ENCODE results near the gene GABRR1.

GABRR1 gene

DNA sequence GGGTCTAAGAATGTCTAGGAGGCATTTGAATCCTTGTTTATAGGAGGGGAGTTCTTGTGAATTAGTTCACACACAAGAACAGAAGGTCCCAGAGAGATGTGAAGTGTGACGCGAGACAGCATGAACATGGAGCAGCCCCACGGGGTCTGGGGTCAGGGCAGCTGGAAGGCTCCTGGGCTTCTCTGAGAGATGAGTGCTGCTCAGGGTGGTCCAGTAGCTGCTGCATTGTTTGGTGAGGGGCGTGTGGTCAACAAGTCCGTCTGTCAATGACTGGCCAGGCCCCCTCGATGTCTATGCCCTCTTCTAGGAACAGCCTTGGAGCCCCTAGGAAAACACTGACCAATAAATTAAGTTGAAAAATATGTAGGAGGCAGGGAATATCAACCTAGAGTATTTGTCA, 40.2 kb upstream of the GABRR1 start:
- DNase-seq (ENCODE audit: low spot score), result no peak
- TF ChIP-seq, protein P1, sequence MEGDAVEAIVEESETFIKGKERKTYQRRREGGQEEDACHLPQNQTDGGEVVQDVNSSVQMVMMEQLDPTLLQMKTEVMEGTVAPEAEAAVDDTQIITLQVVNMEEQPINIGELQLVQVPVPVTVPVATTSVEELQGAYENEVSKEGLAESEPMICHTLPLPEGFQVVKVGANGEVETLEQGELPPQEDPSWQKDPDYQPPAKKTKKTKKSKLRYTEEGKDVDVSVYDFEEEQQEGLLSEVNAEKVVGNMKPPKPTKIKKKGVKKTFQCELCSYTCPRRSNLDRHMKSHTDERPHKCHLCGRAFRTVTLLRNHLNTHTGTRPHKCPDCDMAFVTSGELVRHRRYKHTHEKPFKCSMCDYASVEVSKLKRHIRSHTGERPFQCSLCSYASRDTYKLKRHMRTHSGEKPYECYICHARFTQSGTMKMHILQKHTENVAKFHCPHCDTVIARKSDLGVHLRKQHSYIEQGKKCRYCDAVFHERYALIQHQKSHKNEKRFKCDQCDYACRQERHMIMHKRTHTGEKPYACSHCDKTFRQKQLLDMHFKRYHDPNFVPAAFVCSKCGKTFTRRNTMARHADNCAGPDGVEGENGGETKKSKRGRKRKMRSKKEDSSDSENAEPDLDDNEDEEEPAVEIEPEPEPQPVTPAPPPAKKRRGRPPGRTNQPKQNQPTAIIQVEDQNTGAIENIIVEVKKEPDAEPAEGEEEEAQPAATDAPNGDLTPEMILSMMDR (IDR thresholded peaks at IDR 0.05; ENCODE audit: borderline replicate concordance, control extremely low read depth, extremely low read depth, insufficient read depth, missing control alignments), result no peak
- in situ Hi-C loops (cut with MboI; ENCODE audit: low sequenced_read_pairs, unreplicated experiment), result loop anchor here (10.0 kb wide), 1 partner anchor 273 kb away; no protein-coding TSS in a partner anchor

DNA sequence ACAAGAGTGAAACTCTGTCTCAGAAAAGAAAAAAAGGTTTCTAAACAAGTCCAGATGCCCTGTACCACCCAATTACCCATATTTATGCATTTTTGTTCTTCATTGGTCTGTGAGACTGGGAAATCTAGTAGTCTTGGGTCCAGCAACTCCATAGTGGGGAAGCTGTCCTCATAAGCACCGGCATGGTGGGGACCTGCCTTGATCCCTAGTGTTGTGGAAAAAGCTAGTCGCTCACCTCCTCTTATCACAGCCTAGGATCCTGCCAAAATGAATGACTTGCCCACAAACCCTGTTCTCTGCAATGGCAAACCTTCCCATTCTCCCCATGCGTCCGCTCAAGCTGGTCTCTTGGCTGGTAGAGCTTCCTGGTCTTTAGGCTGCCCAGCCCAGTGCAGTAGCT, 38.3 kb upstream of the GABRR1 start:
- in situ Hi-C loops (cut with MboI; ENCODE audit: low sequenced_read_pairs, unreplicated experiment), result loop anchor here (10.0 kb wide), 1 partner anchor 271 kb away; no protein-coding TSS in a partner anchor
- no peak for DNase-seq (ENCODE audit: low spot score)
- TF ChIP-seq, protein P1 (IDR thresholded peaks at IDR 0.05; ENCODE audit: borderline replicate concordance, control extremely low read depth, extremely low read depth, insufficient read depth, missing control alignments), result no peak

DNA sequence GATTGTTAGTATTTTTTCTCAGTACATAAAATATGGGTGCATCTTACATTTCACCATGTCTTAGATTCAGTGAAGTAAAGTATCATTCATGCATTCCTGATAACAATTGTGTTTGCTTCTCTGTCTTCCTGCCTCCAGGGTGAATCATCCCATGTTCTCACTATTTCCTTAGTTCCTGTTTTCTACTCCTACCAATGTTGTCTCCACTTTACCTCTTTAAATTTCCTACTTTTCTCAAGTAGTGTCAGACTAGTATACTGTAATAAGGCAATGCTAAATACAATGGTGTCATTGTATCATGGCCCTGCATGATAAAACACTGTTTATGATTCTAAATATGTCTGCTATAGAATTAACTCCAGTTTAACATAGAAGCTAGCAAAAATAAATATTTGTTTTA, 37.4 kb upstream of the GABRR1 start:
- TF ChIP-seq, protein P1 (IDR thresholded peaks at IDR 0.05; ENCODE audit: borderline replicate concordance, control extremely low read depth, extremely low read depth, insufficient read depth, missing control alignments), result no peak
- in situ Hi-C loops (cut with MboI; ENCODE audit: low sequenced_read_pairs, unreplicated experiment), result loop anchor here (10.0 kb wide), 1 partner anchor 270 kb away; no protein-coding TSS in a partner anchor
- no peak for DNase-seq (ENCODE audit: low spot score)

DNA sequence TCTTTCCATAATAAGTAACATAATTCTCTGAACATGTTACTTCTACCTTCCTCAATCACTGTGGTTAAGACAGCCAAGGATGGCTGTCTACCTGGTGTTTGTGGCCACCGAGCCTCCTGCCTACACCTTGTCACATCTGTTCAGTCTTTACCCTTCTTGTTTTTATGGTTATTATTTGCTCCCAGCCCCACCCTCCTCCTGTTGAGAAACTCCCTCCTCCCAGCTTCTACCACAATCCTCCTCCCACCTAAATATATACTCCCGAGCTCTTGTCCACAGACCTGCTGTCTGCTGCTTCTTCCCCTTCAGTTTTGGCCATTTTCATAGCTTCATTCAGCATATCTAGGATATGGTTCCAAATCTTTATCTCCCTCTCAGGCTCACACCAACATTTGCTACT, 35.7 kb upstream of the GABRR1 start:
- TF ChIP-seq, protein P1 (IDR thresholded peaks at IDR 0.05; ENCODE audit: borderline replicate concordance, control extremely low read depth, extremely low read depth, insufficient read depth, missing control alignments), result no peak
- in situ Hi-C loops (cut with MboI; ENCODE audit: low sequenced_read_pairs, unreplicated experiment), result loop anchor here (10.0 kb wide), 1 partner anchor 268 kb away; no protein-coding TSS in a partner anchor
- DNase-seq (ENCODE audit: low spot score), result no peak

DNA sequence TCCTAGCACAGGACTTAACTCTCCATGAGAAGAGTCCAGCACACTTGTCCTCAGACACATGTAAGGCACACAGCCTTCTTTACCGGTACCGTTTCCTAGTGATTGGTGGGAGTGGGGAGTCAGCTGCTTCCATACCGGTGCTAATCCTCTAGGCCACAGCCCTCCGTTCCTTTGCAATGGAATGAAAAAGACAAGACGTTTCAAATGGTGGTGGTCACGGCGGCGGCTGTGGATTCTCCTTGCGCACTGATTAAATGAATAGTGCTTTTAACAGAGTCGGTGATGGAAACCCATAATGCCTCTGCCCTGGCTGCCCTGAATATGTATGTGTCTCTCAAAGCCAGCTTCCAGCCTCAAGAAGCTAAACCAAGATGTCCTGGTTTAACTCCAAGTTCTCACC, 34.8 kb upstream of the GABRR1 start:
- no peak for DNase-seq (ENCODE audit: low spot score)
- TF ChIP-seq, protein P1 (IDR thresholded peaks at IDR 0.05; ENCODE audit: borderline replicate concordance, control extremely low read depth, extremely low read depth, insufficient read depth, missing control alignments), result no peak
- in situ Hi-C loops (cut with MboI; ENCODE audit: low sequenced_read_pairs, unreplicated experiment), result loop anchor here (10.0 kb wide), 1 partner anchor 267 kb away; no protein-coding TSS in a partner anchor

DNA sequence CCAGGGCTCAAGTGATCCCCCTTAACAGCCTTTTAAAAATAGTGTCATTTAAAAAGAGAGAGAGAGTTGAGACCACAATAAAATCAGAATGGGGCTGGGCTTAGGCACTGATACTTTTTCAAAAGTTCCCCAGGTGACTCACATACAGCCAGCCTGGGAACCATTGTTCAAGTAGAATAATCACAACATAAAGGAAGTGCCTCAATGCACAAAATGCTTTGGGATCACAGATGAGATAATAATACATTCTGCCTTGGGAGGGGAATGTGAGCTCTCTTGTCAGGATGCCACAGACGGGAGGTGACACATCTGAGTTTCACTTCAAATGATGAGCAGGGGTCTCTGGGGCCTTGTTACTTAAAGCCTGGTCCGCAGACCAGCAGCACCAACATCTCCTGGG, 34.0 kb upstream of the GABRR1 start:
- no peak for DNase-seq (ENCODE audit: low spot score)
- in situ Hi-C loops (cut with MboI; ENCODE audit: low sequenced_read_pairs, unreplicated experiment), result loop anchor here (10.0 kb wide), 1 partner anchor 266 kb away; no protein-coding TSS in a partner anchor
- TF ChIP-seq, protein P1 (IDR thresholded peaks at IDR 0.05; ENCODE audit: borderline replicate concordance, control extremely low read depth, extremely low read depth, insufficient read depth, missing control alignments), result no peak
